ENCODE measurements around the gene FAM107A.

The FAM107A gene

DNA sequence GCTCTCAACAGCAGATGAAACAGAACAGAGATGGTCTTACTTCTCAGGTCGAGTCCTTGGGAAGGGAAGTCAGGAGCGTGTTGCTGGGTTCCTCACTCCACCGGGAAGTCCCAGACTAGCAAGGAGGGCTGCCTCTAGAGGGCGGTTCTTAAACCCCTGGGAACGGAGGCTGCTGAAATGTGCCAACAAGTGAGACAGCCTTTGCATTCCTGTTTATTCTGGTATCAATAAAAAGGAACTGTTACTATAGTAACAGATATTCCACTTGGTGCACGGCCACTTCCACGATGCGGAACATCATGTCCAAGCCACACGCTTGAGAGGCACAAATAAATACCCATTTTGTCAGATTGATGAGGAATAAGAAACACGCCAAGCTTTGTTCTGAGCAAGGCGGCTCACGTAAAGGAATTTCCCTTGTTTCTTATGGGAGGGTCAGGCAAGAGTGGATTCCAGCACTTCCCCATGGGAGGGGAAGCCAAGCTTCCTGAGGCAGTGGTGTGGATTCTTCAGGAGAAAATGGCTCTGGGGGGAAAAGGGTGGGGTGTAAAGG is at the start of gene FAM107A:
Gene FAM107A, minus strand, starts transcription at position 123 of the 553 bp plus-strand sequence. CDS start 7,531 bp downstream, outside the sequence.
- DNase-seq: no peak

DNA sequence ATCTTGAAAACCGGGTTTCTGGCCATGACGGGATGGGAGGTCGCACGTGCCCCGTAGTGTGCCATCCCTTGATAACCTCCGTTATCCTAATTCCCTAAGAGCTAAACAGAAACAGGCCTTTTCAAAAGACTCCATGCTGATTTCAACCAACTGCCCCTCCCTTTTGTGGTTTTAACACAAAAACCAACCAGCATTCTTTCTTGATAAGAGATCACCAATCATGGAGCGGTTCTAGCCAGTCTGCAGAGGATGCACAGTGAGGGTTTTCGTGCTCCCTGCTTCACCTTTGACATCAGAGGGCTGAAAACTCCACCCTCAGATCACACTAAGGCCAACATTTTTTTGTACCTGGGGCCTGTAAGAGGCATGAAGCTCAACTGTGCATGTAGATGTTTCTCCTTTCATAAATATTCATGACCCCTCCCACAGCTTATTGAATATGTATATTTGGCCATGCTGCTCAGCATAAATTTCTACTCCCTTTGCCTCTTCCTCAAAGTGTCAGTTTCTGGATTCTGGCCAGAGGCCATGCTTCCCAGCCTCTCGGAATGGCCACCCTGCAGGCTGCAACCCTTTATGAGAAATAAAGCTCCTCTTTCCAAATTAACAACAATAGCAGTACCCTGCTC is 48.1 kb upstream of the FAM107A start:
- no peak for DNase-seq

DNA sequence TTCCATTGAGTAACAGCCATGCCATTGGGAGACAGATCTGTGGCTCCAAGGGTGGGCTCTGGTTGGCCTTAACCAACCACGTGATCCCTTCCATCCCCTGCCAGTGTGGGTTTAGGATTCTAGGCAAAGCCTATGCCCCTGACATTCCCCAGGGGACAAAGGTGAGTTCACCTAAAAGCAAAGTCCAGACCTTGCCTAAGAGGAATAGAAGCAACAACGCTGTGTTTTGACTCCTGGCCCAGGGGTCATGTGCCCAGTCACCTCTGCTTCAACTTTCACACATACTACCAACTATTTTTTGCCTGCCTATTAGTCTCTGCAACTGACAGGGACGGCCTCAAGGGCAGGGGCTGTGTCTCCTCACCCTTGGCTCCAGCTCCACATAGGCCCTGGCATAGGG is 47.4 kb upstream of the FAM107A start:
- no peak for DNase-seq

DNA sequence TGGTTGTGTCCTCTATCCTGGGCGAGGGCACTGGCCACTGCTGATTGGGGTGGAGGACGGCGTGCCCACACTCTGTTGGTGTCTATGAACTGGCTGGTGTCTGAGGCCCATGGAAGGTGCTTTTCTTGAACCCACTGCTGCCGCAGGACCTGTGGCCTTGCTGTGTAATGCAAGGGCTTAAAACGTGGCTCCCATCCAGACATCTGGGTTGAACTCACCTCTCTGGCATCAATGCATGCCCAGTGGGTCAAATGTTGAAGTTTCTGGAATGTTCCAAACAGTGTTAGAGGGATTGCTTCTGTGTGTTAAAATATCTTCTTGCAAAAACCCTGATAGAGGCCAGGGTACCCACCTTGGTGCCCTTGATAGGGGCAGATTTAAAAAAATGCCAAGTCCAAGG is 46.8 kb upstream of the FAM107A start:
- no peak for DNase-seq

GRCh38 chr3:58623478-58623877 is 46.3 kb upstream of the FAM107A start:
- no peak for DNase-seq

DNA sequence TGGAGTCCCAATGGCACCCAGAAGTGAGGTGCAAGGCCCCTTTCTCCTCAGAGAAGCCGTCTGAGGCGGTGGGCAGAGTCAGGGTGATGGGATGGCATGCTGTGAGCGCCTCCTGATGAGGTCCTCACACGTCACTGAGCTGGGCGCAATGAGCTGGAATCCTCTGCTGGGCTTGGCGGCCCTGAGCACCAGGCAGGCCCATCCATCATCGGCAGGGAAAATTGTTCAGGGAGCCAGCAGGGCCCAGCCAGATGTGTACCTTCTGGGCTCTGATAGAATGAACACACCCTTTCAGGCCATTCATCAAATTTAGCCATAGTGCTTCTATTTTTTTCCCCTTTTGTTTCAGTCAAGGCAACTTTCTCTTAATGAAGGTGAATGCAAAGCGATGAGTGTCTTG is 45.7 kb upstream of the FAM107A start:
- no peak for DNase-seq

DNA sequence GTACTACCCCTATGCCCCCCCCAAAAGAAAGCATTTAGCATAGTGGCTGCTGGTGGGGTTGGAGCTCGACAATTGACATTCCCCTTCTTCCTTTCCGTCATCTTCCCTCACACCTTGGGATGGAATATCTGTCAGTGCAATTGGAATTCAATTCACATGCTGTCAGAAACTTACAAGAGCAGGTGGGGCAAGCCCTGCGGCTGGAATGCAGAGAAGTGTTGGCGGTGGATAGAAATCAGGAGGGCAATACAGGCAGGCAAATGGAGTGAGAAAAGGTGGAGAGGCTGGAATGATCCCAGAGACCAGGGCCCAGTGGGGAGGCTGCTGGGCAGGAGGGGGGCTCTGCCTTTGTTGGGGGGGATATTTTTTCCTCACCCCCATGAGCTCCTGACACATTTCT is 45.2 kb upstream of the FAM107A start:
- DNase-seq: no peak

- DNase-seq: no peak
Measured at GRCh38 chr3:58621086-58621830, 44.1 kb upstream of the FAM107A start.

DNA sequence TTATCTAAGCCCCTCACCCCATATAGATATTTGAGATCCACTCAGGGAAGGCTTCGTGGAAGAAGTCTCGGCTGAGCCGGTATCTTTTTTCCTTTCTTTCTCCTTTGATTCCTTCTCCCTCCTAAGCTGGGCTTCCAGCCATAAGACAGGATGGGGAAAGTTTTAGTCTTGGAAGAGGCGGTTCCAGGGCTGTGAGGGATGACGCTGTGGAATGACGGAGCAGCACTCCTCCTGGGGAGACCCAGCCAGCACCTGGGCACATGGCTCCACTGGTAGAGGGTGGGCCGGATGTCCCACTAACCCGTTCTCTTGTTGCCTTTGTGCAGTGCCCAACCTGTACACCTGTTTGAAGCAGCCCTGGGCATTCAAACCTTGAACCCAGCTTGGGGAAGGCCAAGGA is 43.2 kb upstream of the FAM107A start:
- no peak for DNase-seq

DNA sequence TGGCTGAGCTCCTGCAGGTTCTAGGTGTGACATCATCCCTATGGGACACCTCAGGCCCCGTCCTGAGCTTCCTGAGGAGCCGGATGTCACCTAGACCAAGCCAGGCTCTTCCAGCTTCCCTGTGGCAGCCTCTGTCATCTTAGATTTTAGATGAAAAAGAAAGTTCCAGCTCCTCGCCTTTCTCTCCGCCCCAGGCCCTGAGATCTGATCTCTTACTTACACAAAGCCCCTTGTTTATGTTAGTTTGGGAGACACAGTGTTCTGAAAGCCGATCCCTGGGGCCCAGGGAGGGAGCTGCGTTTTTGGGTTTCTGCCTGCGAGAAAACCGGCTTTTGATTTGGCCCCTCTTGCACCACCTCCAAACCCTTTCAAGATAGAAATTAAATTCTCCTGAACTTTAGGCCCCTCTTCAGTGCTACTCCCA is 40.2 kb upstream of the FAM107A start:
- no peak for DNase-seq

- DNase-seq: no peak
Measured at GRCh38 chr3:58613236-58614132, 36.3 kb upstream of the FAM107A start.

- no peak for DNase-seq
Measured at GRCh38 chr3:58612830-58613229, 35.6 kb upstream of the FAM107A start.

- no peak for DNase-seq
Measured at GRCh38 chr3:58609990-58610389, 32.8 kb upstream of the FAM107A start.

DNA sequence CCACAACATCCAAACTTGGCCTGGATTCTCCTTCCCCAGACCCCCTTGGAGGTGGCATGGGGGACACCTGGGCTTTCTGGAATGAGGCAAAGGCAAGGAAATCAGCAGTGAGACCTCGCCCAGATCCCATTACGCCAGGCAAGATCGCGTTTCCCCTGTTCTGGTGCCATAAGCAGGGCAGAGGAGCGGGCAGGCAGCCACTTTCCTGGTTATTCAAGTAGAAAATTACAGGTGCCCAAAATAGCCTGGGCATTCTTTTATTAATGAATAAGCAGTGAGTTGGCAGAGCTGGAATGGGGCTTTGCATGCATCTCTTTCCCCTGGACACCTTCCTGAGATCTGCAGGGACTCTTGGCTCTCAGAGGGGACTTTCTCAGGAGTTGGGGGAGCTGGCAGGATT is 31.5 kb upstream of the FAM107A start:
- no peak for DNase-seq

- DNase-seq: no peak
Measured at GRCh38 chr3:58607816-58608215, 30.6 kb upstream of the FAM107A start.

DNA sequence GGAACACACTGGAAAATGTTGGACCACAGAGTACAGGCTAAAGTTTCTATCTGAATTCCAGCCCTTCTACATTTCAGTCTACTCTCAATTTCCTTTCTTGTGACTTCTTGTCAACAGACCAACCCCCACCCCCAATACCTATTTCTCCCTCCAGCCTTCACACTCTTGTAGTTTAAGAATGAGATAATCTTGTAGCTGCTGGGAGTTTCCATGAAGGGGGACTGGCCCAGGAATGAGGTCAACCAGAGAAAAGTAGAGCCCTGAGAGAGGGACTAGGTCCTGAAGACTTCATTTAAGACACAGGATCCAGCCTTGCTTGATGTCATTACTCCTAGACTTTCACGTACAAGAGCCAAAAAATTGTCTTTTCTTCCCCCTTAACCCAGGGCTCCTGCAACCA is 29.5 kb upstream of the FAM107A start:
- DNase-seq: no peak

DNA sequence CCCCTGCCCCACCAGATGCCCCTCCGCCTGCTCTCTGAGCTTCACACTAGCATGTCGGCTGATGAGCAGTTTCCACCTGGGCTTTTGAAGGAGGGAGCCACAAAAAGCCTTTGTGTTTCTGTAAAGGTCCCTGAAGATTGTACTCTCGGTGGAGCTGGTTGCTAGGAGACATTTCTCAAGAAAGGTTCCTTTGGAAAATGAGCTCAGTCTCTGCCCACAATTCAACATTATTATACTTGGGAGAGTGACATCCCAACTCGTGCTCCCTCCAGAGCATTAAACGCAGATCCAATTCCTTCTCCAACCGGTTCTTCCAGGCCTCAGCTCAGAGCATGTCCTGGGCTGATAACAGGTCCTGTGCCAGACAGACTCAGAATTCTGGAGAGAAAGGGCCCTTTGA is 26.8 kb upstream of the FAM107A start:
- DNase-seq: no peak

GRCh38 chr3:58603606-58604005 is 26.4 kb upstream of the FAM107A start:
- DNase-seq: no peak

- DNase-seq: no peak
Measured at GRCh38 chr3:58597770-58598310, 20.6 kb upstream of the FAM107A start.

DNA sequence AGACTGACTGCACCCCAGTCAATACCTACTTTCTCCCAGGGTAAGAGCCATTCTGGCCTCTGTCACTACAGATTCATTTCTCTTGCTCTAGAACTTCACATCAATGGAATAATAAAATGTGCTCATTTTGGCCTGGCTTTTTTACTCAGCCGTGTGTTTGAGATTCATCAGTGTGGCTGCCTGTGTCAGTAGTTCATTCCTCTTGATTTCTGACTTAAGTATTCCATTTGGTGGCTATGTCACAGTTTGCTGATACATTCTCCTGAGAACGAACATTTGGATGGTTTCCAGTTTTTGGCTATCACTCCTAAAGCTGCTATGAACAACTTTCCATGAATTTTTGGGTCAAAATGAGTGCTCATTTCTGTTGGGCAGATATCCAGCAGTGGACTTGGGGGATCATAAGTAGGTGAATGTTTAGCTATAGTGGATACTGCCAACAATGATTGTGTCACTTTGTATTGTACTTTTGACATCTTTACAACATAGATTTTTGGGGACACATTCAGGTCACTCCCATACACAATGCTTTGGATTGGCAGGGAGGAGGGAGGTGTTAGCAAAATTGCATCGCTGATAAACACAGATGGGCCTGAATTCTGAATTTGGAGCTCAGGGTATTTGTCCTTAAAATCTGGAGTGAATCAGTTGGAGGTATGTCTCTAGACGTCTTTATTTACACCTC is 19.8 kb upstream of the FAM107A start:
- DNase-seq: no peak

DNA sequence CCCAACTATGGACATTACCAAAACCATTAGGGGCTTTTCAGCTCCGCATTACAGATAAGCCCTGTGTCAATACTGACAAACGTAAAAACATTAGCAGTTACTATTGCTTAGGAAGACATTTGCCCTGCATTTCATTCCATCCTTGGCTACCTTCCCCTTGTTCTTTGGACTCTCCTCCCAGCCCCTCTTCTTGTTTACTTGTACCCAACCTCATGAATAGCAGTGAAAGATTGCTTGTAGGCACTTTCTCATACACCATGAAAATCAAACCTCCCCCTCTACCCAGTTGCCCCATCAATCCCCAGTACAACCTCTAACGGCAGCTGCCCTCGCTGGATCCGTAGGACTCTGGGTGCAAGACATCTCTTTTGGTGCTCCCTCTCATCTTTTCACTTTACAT is 16.9 kb upstream of the FAM107A start:
- no peak for DNase-seq
